ENCODE results near the gene ZFHX2. TPM values are rescaled to one million over a fixed set of nuclear protein-coding genes. Genes with fewer than 3 reads are reported as not detected.

Gene ZFHX2
- total and polyA plus RNA-seq, 2 of the 13 experiments (the other 11 are each of a cell fraction or from before 2014, with no cell fraction given): 0.17 to 0.44 TPM

GRCh38 chr14:23577004-23577681 lies 25.6 kb upstream of the ZFHX2 start (continued):
- TF ChIP-seq KIAA2018 (CRISPR knock-in tag; IDR thresholded peaks at IDR 0.05; ENCODE audit: borderline replicate concordance): no peak
- peak; percentile 50 for TF ChIP-seq ZBTB33 (CRISPR knock-in tag; IDR thresholded peaks at IDR 0.05)
- no peak for TF ChIP-seq ZNF407 (CRISPR knock-in tag; IDR thresholded peaks at IDR 0.05; ENCODE audit: not compliant biosample characterization)
- no peak for TF ChIP-seq HDAC6 (IDR thresholded peaks at IDR 0.05; ENCODE audit: low read depth, low read length)
- no peak for TF ChIP-seq MYPOP (CRISPR knock-in tag; IDR thresholded peaks at IDR 0.05)
- no peak for TF ChIP-seq ZNF749 (CRISPR knock-in tag; IDR thresholded peaks at IDR 0.05; ENCODE audit: borderline replicate concordance)
- TF ChIP-seq SALL1 (CRISPR knock-in tag; IDR thresholded peaks at IDR 0.05): 0 out of 2 replicates have a peak, but pooled peaks have one; percentile 13
- TF ChIP-seq NFIC (IDR thresholded peaks at IDR 0.05; ENCODE audit: low read length): no peak

Measured in HepG2 (cell line).